Activated CD8-positive, alpha-beta memory T cell treated with anti-CD3 and anti-CD28 coated beads, Interleukin-2, amount 10 ng/mL, durations not matched to agents 7 days and 5 days (primary cell): Measurements from ENCODE around the gene CDKN1C. TPM values are rescaled to one million over a fixed set of nuclear protein-coding genes. Genes with fewer than 3 reads are reported as not detected.

Source experiments
- ATAC-seq: fragments of 150-1000 bp; cut with Tn5 transposase; one replicate; pipeline ENCODE4 v1.10.0; 2021; ENCODE audit warnings: moderate library complexity
- CTCF ChIA-PET: fragments of 350-600 bp; sonication (Branson Sonifier 250); formaldehyde crosslinking; loops from one replicate; lab custom pipeline; 2021; ENCODE audit warnings: antibody characterized with exemption; lab: Charles Lee
- DNase-seq: peaks from one replicate; pipeline ENCODE4 v3.0.0-alpha.2; 2020
- H3K27ac Mint-ChIP-seq: one replicate; pipeline ENCODE4 v1.8.0; 2021; ENCODE audit warnings: mild to moderate bottlenecking, mixed read lengths
- H3K27me3 Mint-ChIP-seq: one replicate; pipeline ENCODE4 v1.8.0; 2021; ENCODE audit warnings: mixed read lengths
- H3K36me3 Mint-ChIP-seq: one replicate; pipeline ENCODE4 v1.8.0; 2021; ENCODE audit warnings: mild to moderate bottlenecking, mixed read lengths
- H3K4me1 Mint-ChIP-seq: one replicate; pipeline ENCODE4 v1.8.0; 2021; ENCODE audit warnings: mixed read lengths
- H3K4me3 Mint-ChIP-seq: one replicate; pipeline ENCODE4 v1.8.0; 2021; ENCODE audit warnings: mild to moderate bottlenecking, moderate library complexity, mixed read lengths
- H3K9me3 Mint-ChIP-seq: one replicate; pipeline ENCODE4 v1.8.0; 2022; ENCODE audit warnings: low read depth, mixed read lengths
- total RNA-seq, 2 experiments: library from RNA; stranded (reverse); gene quantifications; one replicate each; pipeline ENCODE4 v1.2.3, GENCODE V29; 2021

CDKN1C gene
- total RNA-seq, 2 experiments from 2014 or later, result 0.44 to 0.87 TPM

- Mint-ChIP-seq H3K4me1 (no peaks in the 10 kb centered on the region), H3K27ac (no peak overlapping the region), H3K36me3 (no peaks in the 10 kb centered on the region), H3K9me3 (no peaks in the 10 kb centered on the region), H3K4me3 (no peak overlapping the region), H3K27me3 (no peaks in the 10 kb centered on the region)
- DNase-seq (no peak), ATAC-seq (no peak)
- CTCF ChIA-PET, result no interaction called here
Observed at GRCh38 chr11:2846470-2846869, 39.1 kb downstream of the CDKN1C start.

GRCh38 chr11:2846056-2846455 lies 39.5 kb downstream of the CDKN1C start:
- ATAC-seq, result no peak

GRCh38 chr11:2844996-2845395 lies 40.6 kb downstream of the CDKN1C start:
- CTCF ChIA-PET, result no interaction called here
- no peaks in the 10 kb centered on the region for H3K4me1 Mint-ChIP-seq
- no peak overlapping the region for H3K4me3 Mint-ChIP-seq
- no peaks in the 10 kb centered on the region for H3K27me3 Mint-ChIP-seq
- ATAC-seq (no peak), DNase-seq (no peak)
- H3K27ac Mint-ChIP-seq, result no peak overlapping the region
- H3K9me3 Mint-ChIP-seq, result no peaks in the 10 kb centered on the region
- H3K36me3 Mint-ChIP-seq, result no peaks in the 10 kb centered on the region

More at GRCh38 chr11:2846056-2846455, 39.5 kb downstream of the CDKN1C start:
- no peaks in the 10 kb centered on the region for H3K27me3 Mint-ChIP-seq
- CTCF ChIA-PET, result no interaction called here
- no peaks in the 10 kb centered on the region for H3K4me1 Mint-ChIP-seq
- H3K27ac Mint-ChIP-seq, result no peak overlapping the region
- DNase-seq, result no peak
- H3K9me3 Mint-ChIP-seq, result no peaks in the 10 kb centered on the region
- H3K4me3 Mint-ChIP-seq, result no peak overlapping the region
- H3K36me3 Mint-ChIP-seq, result no peaks in the 10 kb centered on the region

- Mint-ChIP-seq H3K27me3 (no peaks in the 10 kb centered on the region), H3K9me3 (no peaks in the 10 kb centered on the region), H3K4me1 (no peaks in the 10 kb centered on the region), H3K36me3 (no peaks in the 10 kb centered on the region), H3K4me3 (no peak overlapping the region), H3K27ac (no peak overlapping the region)
- ATAC-seq (no peak), DNase-seq (no peak)
- CTCF ChIA-PET, result no interaction called here
Observed at GRCh38 chr11:2844116-2844842, 41.3 kb downstream of the CDKN1C start.

- Mint-ChIP-seq H3K27ac (no peak overlapping the region), H3K9me3 (no peaks in the 10 kb centered on the region), H3K27me3 (no peaks in the 10 kb centered on the region), H3K4me3 (no peak overlapping the region), H3K4me1 (no peaks in the 10 kb centered on the region), H3K36me3 (no peaks in the 10 kb centered on the region)
- ATAC-seq, result no peak
- CTCF ChIA-PET, result no interaction called here
- DNase-seq, result no peak
Observed at GRCh38 chr11:2843551-2843950, 42.0 kb downstream of the CDKN1C start.

GRCh38 chr11:2842876-2843275 lies 42.7 kb downstream of the CDKN1C start:
- ATAC-seq (no peak), DNase-seq (no peak)
- H3K9me3 Mint-ChIP-seq, result no peaks in the 10 kb centered on the region
- no peaks in the 10 kb centered on the region for H3K4me1 Mint-ChIP-seq
- no peaks in the 10 kb centered on the region for H3K27me3 Mint-ChIP-seq
- H3K4me3 Mint-ChIP-seq, result no peak overlapping the region
- CTCF ChIA-PET, result no interaction called here
- H3K36me3 Mint-ChIP-seq, result no peaks in the 10 kb centered on the region
- no peak overlapping the region for H3K27ac Mint-ChIP-seq

- Mint-ChIP-seq H3K36me3 (no peaks in the 10 kb centered on the region), H3K27ac (no peak overlapping the region), H3K4me3 (no peak overlapping the region), H3K9me3 (no peaks in the 10 kb centered on the region), H3K4me1 (no peaks in the 10 kb centered on the region), H3K27me3 (no peaks in the 10 kb centered on the region)
- ATAC-seq, result no peak
- DNase-seq, result no peak
- CTCF ChIA-PET, result interaction anchor here (1.3 kb wide), 1 partner anchor 250 kb away, joined by 3 read pairs; no protein-coding TSS in a partner anchor
Observed at GRCh38 chr11:2841411-2842190, 44.0 kb downstream of the CDKN1C start.

GRCh38 chr11:2839395-2839943 lies 46.1 kb downstream of the CDKN1C start:
- Mint-ChIP-seq H3K9me3 (no peaks in the 10 kb centered on the region), H3K36me3 (no peaks in the 10 kb centered on the region), H3K27ac (no peak overlapping the region), H3K4me1 (no peaks in the 10 kb centered on the region), H3K4me3 (no peak overlapping the region), H3K27me3 (no peaks in the 10 kb centered on the region)
- DNase-seq, result no peak
- CTCF ChIA-PET, result no interaction called here
- no peak for ATAC-seq

GRCh38 chr11:2838676-2839294 lies 46.8 kb downstream of the CDKN1C start:
- Mint-ChIP-seq H3K9me3 (no peaks in the 10 kb centered on the region), H3K27ac (no peak overlapping the region), H3K4me3 (no peak overlapping the region), H3K36me3 (no peaks in the 10 kb centered on the region), H3K27me3 (no peaks in the 10 kb centered on the region), H3K4me1 (no peaks in the 10 kb centered on the region)
- ATAC-seq (no peak), DNase-seq (no peak)
- CTCF ChIA-PET, result no interaction called here

GRCh38 chr11:2838091-2838490 lies 47.5 kb downstream of the CDKN1C start:
- H3K4me3 Mint-ChIP-seq, result no peak overlapping the region
- DNase-seq, result no peak
- H3K27me3 Mint-ChIP-seq, result no peaks in the 10 kb centered on the region
- no peak overlapping the region for H3K27ac Mint-ChIP-seq
- no peaks in the 10 kb centered on the region for H3K9me3 Mint-ChIP-seq
- ATAC-seq, result no peak
- no peaks in the 10 kb centered on the region for H3K36me3 Mint-ChIP-seq
- CTCF ChIA-PET, result no interaction called here
- no peaks in the 10 kb centered on the region for H3K4me1 Mint-ChIP-seq

GRCh38 chr11:2837651-2838050 lies 47.9 kb downstream of the CDKN1C start:
- CTCF ChIA-PET, result no interaction called here
- Mint-ChIP-seq H3K27ac (no peak overlapping the region), H3K9me3 (no peaks in the 10 kb centered on the region), H3K27me3 (no peaks in the 10 kb centered on the region), H3K4me3 (no peak overlapping the region), H3K36me3 (no peaks in the 10 kb centered on the region), H3K4me1 (no peaks in the 10 kb centered on the region)
- DNase-seq (no peak), ATAC-seq (no peak)

- DNase-seq (no peak), ATAC-seq (no peak)
- Mint-ChIP-seq H3K4me1 (no peaks in the 10 kb centered on the region), H3K9me3 (no peaks in the 10 kb centered on the region), H3K27me3 (no peaks in the 10 kb centered on the region), H3K36me3 (no peaks in the 10 kb centered on the region), H3K27ac (no peak overlapping the region), H3K4me3 (no peak overlapping the region)
- CTCF ChIA-PET, result no interaction called here
Observed at GRCh38 chr11:2837096-2837601, 48.4 kb downstream of the CDKN1C start.

- Mint-ChIP-seq H3K27me3 (no peaks in the 10 kb centered on the region), H3K36me3 (no peaks in the 10 kb centered on the region), H3K4me1 (no peaks in the 10 kb centered on the region), H3K9me3 (no peaks in the 10 kb centered on the region), H3K4me3 (no peak overlapping the region), H3K27ac (no peak overlapping the region)
- no peak for ATAC-seq
- DNase-seq, result no peak
- CTCF ChIA-PET, result no interaction called here
Observed at GRCh38 chr11:2836315-2837095, 49.1 kb downstream of the CDKN1C start.
